ENCODE data around the gene GSTCD. TPM values are rescaled to one million over a fixed set of nuclear protein-coding genes. Genes with fewer than 3 reads are reported as not detected.

GSTCD gene
- total RNA-seq, 1 experiment from 2014 or later: 29.0 TPM

DNA sequence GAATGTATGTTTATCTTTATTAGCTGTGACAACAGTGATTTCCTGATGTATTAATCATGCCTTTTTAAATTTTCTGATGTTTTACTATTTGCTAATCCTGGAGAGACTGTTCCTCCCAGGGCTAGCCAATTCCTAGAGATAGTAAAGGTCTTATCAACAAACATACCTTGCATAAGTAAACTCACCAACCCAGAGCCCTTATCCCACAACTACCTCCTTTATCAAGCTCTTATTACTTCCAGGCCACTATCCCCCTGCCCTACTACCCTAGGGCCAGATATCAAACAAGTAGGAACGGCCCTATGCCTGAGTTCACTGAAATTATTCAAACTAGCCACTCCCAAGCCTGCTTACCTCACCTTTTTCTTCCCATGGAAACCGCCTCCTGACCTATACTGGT lies 128.5 kb downstream of the GSTCD start:
- DNase-seq (ENCODE audit: low spot score): no peak
- ChIA-PET CTCF (no interaction called here), POLR2A (ENCODE audit: low non-redundant PET) (no interaction called here)
- no peak for TF ChIP-seq EZH2 (IDR thresholded peaks at IDR 0.05; ENCODE audit: borderline replicate concordance, low read depth, low read length, poor library complexity, severe bottlenecking)
- TF ChIP-seq CTCF (conservative IDR thresholded peaks at IDR 0.05; ENCODE audit: low read depth, low read length): no peak
- Histone ChIP-seq H3K27ac (ENCODE audit: low read depth, low read length, poor library complexity, severe bottlenecking) (no peak overlapping the region), H3K36me3 (ENCODE audit: insufficient read depth, low read length, poor library complexity, severe bottlenecking) (no peaks in the 10 kb centered on the region), H3K4me3 (ENCODE audit: low read depth, low read length, poor library complexity, severe bottlenecking) (no peak overlapping the region), H3K4me1 (ENCODE audit: insufficient read depth, low read length, poor library complexity, severe bottlenecking) (no peaks in the 10 kb centered on the region), H3K27me3 (replicated peaks; ENCODE audit: insufficient read depth, low read depth, low read length, poor library complexity) (no peaks in the 10 kb centered on the region), H3K9me3 (ENCODE audit: low read depth, low read length, poor library complexity, severe bottlenecking) (no peaks in the 10 kb centered on the region)
- intact Hi-C loops (cut with micrococcal nuclease; ENCODE audit: unreplicated experiment): no loop called here
- no TSS peak for BruUV-seq (replicated peaks)

- intact Hi-C loops (cut with micrococcal nuclease; ENCODE audit: unreplicated experiment): no loop called here
- no peaks in the 10 kb centered on the region for H3K36me3 ChIP-seq (ENCODE audit: insufficient read depth, low read length, poor library complexity, severe bottlenecking)
- no peaks in the 10 kb centered on the region for H3K27me3 ChIP-seq (replicated peaks; ENCODE audit: insufficient read depth, low read depth, low read length, poor library complexity)
- H3K4me3 ChIP-seq (ENCODE audit: low read depth, low read length, poor library complexity, severe bottlenecking): no peak overlapping the region
- no peaks in the 10 kb centered on the region for H3K9me3 ChIP-seq (ENCODE audit: low read depth, low read length, poor library complexity, severe bottlenecking)
- no peak for DNase-seq (ENCODE audit: low spot score)
- CTCF ChIA-PET: no interaction called here
- H3K4me1 ChIP-seq (ENCODE audit: insufficient read depth, low read length, poor library complexity, severe bottlenecking): no peaks in the 10 kb centered on the region
- POLR2A ChIA-PET (ENCODE audit: low non-redundant PET): no interaction called here
- no peak for TF ChIP-seq CTCF (conservative IDR thresholded peaks at IDR 0.05; ENCODE audit: low read depth, low read length)
- no peak for TF ChIP-seq EZH2 (IDR thresholded peaks at IDR 0.05; ENCODE audit: borderline replicate concordance, low read depth, low read length, poor library complexity, severe bottlenecking)
- no TSS peak for BruUV-seq (replicated peaks)
- no peak overlapping the region for H3K27ac ChIP-seq (ENCODE audit: low read depth, low read length, poor library complexity, severe bottlenecking)
Measured at GRCh38 chr4:105838082-105838481, 129.5 kb downstream of the GSTCD start.

- no peak for TF ChIP-seq CTCF (conservative IDR thresholded peaks at IDR 0.05; ENCODE audit: low read depth, low read length)
- no peak for TF ChIP-seq EZH2 (IDR thresholded peaks at IDR 0.05; ENCODE audit: borderline replicate concordance, low read depth, low read length, poor library complexity, severe bottlenecking)
- Histone ChIP-seq H3K36me3 (ENCODE audit: insufficient read depth, low read length, poor library complexity, severe bottlenecking) (no peaks in the 10 kb centered on the region), H3K4me3 (ENCODE audit: low read depth, low read length, poor library complexity, severe bottlenecking) (no peak overlapping the region), H3K27ac (ENCODE audit: low read depth, low read length, poor library complexity, severe bottlenecking) (no peak overlapping the region), H3K27me3 (replicated peaks; ENCODE audit: insufficient read depth, low read depth, low read length, poor library complexity) (no peaks in the 10 kb centered on the region), H3K9me3 (ENCODE audit: low read depth, low read length, poor library complexity, severe bottlenecking) (no peaks in the 10 kb centered on the region), H3K4me1 (ENCODE audit: insufficient read depth, low read length, poor library complexity, severe bottlenecking) (no peaks in the 10 kb centered on the region)
- intact Hi-C loops (cut with micrococcal nuclease; ENCODE audit: unreplicated experiment): no loop called here
- BruUV-seq (replicated peaks): no TSS peak
- CTCF ChIA-PET: no interaction called here
- POLR2A ChIA-PET (ENCODE audit: low non-redundant PET): no interaction called here
- no peak for DNase-seq (ENCODE audit: low spot score)
Measured at GRCh38 chr4:105840426-105841174, 132.0 kb downstream of the GSTCD start.
